Stimulated activated naive B cell treated with anti-CD40 and anti-IgM and Interleukin-4, amounts not matched to agents 10 μg/mL and 1 μg/mL and 100 μg/mL, for 72 hours (primary cell): ENCODE data around the gene CCDC78.
"Not testable (repeated sequence)": the region's sequence is repeated elsewhere in the genome, so short reads cannot be mapped to it uniquely, and the experiment has no call there.

Experiments used
- ATAC-seq, 2 donors: fragments of 150-1000 bp; cut with Tn5 transposase; replicated peaks; 2 replicates each; pipeline ENCODE4 v1.10.0; 2021; ENCODE audit warnings: moderate library complexity in 1 of 2
- DNase-seq: peaks from one replicate; pipeline ENCODE4 v3.0.0; 2021
- H3K27ac Mint-ChIP-seq: one replicate; pipeline ENCODE4 v1.8.0; 2022; ENCODE audit warnings: mild to moderate bottlenecking, mixed read lengths
- H3K27me3 Mint-ChIP-seq, 2 donors: one replicate each; pipeline ENCODE4 v1.8.0; 2022; ENCODE audit warnings: mixed read lengths in 2 of 2
- H3K36me3 Mint-ChIP-seq, 2 donors: one replicate each; pipeline ENCODE4 v1.8.0; 2022; ENCODE audit warnings: mixed read lengths in 2 of 2, mild to moderate bottlenecking in 1 of 2
- H3K4me1 Mint-ChIP-seq, 2 donors: one replicate each; pipeline ENCODE4 v1.8.0; 2022; ENCODE audit warnings: mixed read lengths in 2 of 2, mild to moderate bottlenecking in 1 of 2
- H3K4me3 Mint-ChIP-seq, 2 donors: one replicate each; pipeline ENCODE4 v1.8.0; 2022; ENCODE audit warnings: mild to moderate bottlenecking in 2 of 2, mixed read lengths in 2 of 2, moderate library complexity in 1 of 2
- H3K9me3 Mint-ChIP-seq, 2 donors: one replicate each; pipeline ENCODE4 v1.8.0; 2022; ENCODE audit warnings: mixed read lengths in 2 of 2, mild to moderate bottlenecking in 1 of 2

The CCDC78 gene

DNA sequence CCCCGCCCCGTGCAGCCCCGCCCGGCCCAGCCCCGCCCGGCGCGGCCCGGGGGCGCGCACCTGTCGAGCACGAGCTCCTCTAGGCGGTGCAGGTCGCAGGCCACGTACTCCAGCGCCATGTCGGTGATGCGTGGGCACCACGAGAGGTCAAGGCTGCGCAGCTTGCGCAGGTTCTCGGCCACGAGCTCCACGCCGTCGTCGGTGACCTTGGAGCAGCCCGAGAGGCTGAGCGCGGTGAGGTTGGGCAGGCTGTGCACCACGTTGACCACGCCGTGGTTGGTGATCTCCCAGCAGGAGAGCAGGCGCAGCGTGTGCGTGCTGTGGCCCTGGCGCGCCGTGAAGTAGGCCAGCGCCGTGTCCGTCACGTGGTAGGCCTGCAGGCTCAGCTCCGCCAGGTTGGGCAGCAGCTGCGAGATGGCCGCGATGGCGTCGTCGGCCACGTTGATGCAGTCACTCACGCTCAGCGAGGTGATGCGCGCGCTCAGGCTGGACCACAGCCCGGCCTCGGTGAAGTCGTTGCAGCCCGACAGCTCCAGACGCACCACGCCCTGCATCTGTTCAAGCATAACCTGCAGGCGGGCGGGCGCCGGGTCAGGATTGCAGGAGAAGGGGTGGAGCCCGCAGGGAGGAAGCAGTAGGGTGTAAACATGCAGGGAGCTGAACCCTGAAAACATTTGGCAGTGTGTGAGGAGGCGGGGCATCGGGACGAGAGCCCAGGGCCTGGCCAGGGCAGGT lies 30.7 kb downstream of the CCDC78 start:
- Mint-ChIP-seq H3K4me1 (peaks cover 13 to 25% of the 10 kb centered on the region in 2 donors), H3K27me3 (peaks cover 17 to 61% of the 10 kb centered on the region in 2 donors), H3K27ac (peak overlapping the region; percentile 20), H3K36me3 (peaks cover 3 to 8% of the 10 kb centered on the region in 2 donors), H3K4me3 (peak overlapping the region; percentile 78 to 83), H3K9me3 (peaks cover 2 to 5% of the 10 kb centered on the region in 2 donors)
- peak; percentile 79 to 80 for ATAC-seq
- DNase-seq, result peak; percentile 44

DNA sequence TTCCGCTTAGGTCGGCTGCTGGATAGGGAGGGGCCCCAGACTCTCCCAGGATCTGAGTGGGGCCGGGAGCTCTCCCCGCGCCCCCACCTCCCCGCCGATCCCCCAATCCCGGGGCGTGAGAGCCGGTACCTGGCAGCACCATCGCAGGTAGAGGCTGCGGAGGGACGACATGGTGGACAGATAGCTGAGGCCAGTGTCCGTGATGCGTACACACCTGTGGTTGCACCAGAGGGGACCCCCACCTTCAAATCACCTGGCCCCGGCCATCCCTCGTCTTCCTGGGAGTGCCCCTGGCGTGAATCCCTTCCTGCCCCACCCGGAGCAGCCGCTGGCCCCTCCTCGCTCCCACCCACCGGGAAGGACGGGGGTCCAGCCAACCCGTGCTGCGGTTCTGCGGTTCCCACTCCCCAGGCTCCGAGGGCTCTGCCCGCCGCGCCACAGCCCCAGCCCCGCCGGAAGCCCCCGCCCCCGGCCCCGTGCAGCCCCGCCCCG lies 31.3 kb downstream of the CCDC78 start:
- H3K36me3 Mint-ChIP-seq, result peaks cover 3 to 9% of the 10 kb centered on the region in 2 donors
- ATAC-seq (peak in 1 of 2 donors; percentile 1), DNase-seq (no peak)
- H3K27ac Mint-ChIP-seq, result no peak overlapping the region
- H3K27me3 Mint-ChIP-seq, result peaks cover 17 to 56% of the 10 kb centered on the region in 2 donors
- peaks cover 13 to 32% of the 10 kb centered on the region in 2 donors for H3K4me1 Mint-ChIP-seq
- peak overlapping the region in 1 of 2 donors; percentile 75 for H3K4me3 Mint-ChIP-seq
- H3K9me3 Mint-ChIP-seq, result peaks cover 2 to 5% of the 10 kb centered on the region in 2 donors

DNA sequence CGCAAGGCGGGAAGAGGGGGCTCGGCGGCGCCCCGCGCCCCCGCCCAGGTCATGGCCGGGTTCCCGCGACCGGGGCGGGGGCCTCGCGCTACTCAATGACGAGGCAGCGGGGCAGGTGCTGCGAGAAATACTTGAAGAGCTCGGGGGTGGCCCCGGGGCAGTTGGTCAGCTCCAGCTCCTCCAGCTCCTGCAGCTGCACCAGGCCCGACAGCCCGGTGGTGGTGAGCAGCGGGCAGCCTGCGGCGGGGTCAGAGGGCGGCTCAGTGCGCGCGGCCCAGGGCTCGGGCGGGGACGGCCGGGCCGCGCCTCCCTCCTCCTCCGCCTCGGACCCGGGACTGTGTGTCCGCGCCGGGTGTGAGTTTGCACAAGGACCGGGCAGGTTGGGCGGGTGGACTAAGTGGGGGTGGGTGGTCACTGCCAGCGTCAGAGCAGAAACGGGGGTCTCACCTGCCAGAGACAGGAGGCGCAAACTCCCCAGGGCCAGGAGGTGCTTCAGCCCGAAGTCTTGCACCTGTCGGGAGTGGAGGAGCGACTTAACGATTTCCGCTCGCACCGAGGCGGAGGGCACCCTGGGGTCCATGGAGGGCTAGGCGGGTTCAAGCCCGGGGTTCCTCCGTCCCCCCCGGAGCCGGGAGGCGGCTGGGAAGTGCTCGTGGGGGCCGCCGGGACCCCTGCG lies 31.9 kb downstream of the CCDC78 start:
- peaks cover 2 to 5% of the 10 kb centered on the region in 2 donors for H3K9me3 Mint-ChIP-seq
- peaks cover 17 to 52% of the 10 kb centered on the region in 2 donors for H3K27me3 Mint-ChIP-seq
- peak overlapping the region; percentile 67 to 75 for H3K4me3 Mint-ChIP-seq
- ATAC-seq (no peak), DNase-seq (no peak)
- H3K4me1 Mint-ChIP-seq, result peaks cover 15 to 35% of the 10 kb centered on the region in 2 donors
- H3K36me3 Mint-ChIP-seq, result peaks cover 3 to 9% of the 10 kb centered on the region in 2 donors
- no peak overlapping the region for H3K27ac Mint-ChIP-seq

DNA sequence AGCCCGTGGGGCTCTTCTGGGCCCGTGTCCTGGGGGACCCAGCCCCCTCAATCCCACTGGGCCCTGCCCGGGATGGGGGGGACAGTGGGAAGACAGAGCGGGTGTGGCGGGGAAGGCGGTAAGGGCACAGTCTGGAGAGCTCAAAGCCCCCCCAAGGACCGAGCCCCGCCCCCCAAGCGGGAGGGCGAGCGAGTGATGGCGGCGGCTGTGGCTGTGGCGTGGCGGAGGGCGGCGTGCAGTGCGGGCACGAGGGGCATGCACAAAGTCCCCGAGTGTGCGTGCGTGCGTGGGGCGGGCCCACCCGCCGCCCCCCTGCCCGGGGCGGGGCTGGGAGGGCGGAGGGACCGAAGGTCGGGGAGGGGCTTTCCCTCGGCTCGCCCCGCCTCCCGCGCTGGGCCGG lies 32.5 kb downstream of the CCDC78 start:
- DNase-seq, result no peak
- H3K27ac Mint-ChIP-seq, result peak overlapping the region; percentile 31
- H3K36me3 Mint-ChIP-seq, result peaks cover 3 to 9% of the 10 kb centered on the region in 2 donors
- peaks cover 17 to 50% of the 10 kb centered on the region in 2 donors for H3K27me3 Mint-ChIP-seq
- no peak for ATAC-seq
- H3K4me1 Mint-ChIP-seq, result peaks cover 19 to 41% of the 10 kb centered on the region in 2 donors
- H3K9me3 Mint-ChIP-seq, result peaks cover 2 to 5% of the 10 kb centered on the region in 2 donors
- peak overlapping the region; percentile 74 to 77 for H3K4me3 Mint-ChIP-seq

DNA sequence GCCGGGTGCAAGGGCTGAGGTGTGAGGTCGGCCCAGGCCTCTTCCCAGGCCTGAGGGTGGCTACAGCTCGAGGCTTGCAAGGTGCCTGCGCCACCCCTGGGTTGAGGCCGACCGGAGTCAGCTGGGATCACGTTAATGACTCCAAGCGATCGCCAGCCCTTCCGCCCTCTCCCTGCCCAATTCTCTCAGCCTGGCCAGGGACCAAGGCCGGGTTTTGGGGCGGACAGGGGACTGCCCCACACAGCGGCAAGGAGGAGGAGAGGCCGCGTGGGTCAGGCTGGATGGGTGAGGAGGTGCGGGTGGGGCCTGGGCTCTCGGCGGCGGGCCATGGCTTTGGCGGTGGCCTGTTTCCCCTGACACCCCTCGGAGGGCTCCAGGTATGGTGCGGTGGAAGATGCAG lies 32.9 kb downstream of the CCDC78 start:
- DNase-seq (no peak), ATAC-seq (no peak)
- Mint-ChIP-seq H3K4me3 (peak overlapping the region; percentile 74 to 77), H3K4me1 (peaks cover 20 to 45% of the 10 kb centered on the region in 2 donors), H3K27ac (peak overlapping the region; percentile 75), H3K9me3 (peaks cover 2 to 5% of the 10 kb centered on the region in 2 donors), H3K36me3 (peaks cover 3 to 9% of the 10 kb centered on the region in 2 donors), H3K27me3 (peaks cover 17 to 46% of the 10 kb centered on the region in 2 donors)

DNA sequence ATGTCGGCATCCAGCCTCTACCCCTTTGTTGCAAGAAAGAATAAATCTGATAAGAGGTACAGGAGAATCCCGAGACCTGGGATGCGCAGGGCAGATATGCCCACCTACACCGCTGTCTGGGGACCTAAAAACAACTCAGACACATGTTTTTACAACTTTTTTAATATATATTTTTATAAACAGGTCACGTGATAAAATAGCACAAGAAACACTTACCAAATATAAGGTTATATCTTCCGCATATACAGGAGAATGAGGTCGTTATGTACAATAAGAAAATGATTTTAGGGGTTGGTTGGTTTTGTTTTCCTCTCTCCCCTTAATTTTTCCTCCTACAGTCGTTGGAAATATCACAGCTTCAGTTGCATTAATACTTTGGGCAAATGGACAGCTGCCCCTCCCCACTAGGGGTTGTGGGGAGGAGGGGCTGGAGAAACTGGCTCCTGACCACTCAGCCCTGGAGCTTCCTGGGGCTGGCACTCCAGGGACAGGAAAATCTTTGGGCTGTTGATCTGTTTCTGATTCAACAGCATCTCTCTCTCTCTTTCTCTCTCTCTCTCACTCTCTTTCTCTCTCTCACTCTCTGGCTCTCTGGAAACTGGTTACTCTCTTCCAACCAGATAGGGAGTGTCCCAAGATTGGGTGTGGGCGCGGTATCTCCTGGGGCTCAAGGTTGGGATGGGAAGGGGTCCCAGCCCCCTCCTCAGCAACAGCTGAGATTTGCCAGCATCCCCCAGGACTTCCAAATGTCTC lies 33.7 kb downstream of the CCDC78 start:
- H3K36me3 Mint-ChIP-seq, result peaks cover 3 to 9% of the 10 kb centered on the region in 2 donors
- H3K27ac Mint-ChIP-seq, result no peak overlapping the region
- peaks cover 17 to 40% of the 10 kb centered on the region in 2 donors for H3K27me3 Mint-ChIP-seq
- H3K4me3 Mint-ChIP-seq, result no peak overlapping the region
- ATAC-seq (no peak), DNase-seq (no peak)
- peaks cover 20 to 49% of the 10 kb centered on the region in 2 donors for H3K4me1 Mint-ChIP-seq
- H3K9me3 Mint-ChIP-seq, result peaks cover 2 to 5% of the 10 kb centered on the region in 2 donors

DNA sequence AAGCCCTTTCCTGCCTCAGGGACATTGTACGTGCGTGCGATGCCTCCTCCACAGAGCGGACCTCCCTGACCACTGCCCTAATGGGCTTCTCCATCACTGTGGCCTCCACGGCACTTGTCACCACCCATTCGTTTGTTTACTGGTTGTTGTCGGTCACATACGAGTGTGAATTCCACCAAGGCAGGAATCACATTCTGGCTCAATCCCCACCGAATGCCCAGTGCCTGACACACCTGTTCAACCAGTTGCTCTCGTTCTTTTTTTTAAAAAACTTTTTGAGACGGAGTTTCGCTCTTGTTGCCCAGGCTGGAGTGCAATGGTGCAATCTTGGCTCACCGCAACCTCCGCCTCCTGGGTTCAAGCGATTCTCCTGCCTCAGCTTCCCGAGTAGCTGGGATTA lies 35.0 kb downstream of the CCDC78 start:
- H3K27ac Mint-ChIP-seq, result peak overlapping the region; percentile 87
- ATAC-seq, H3K9me3 Mint-ChIP-seq, DNase-seq: not testable (repeated sequence)
- H3K27me3 Mint-ChIP-seq, result peaks cover 17 to 27% of the 10 kb centered on the region in 2 donors
- peak overlapping the region; percentile 50 to 63 for H3K4me3 Mint-ChIP-seq
- H3K36me3 Mint-ChIP-seq, result peaks cover 6 to 11% of the 10 kb centered on the region in 2 donors
- peaks cover 20 to 50% of the 10 kb centered on the region in 2 donors for H3K4me1 Mint-ChIP-seq

DNA sequence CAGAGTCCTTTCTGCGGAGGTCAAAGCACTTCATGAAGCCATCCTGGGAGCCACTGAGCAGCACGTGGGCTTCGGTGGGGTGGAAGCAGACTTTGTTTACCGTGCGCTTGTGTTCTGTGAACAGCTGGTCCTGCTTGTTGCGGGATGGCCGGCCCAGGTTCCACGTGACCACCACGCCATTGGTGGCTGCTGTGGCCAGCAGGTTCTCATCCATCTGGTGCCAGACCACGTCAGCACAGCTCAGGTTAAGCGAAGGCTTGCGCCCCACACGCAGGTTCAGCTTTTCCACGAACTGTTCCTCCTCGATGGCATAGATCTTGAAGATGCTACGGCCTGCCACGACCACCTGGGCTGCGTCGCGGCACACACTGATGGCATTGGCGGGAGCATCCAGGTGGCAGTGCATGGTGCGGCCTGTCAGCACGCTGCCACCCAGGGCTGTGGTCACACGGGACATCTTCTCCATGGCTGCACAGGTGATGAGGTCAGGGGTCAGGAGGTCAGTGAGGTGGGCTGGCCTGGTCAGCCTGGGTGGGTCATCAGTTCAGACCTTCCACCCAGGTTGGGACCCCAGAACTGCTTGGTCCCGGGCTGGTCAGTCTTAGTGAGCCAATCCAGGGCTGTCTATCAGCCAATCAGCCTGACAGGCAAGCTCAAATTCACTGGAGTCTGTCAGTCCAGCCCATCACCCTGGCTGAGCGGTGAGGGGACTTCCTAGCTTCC lies 36.9 kb downstream of the CCDC78 start:
- Mint-ChIP-seq H3K36me3 (peaks cover 11 to 20% of the 10 kb centered on the region in 2 donors), H3K27me3 (peaks cover 10 to 17% of the 10 kb centered on the region in 2 donors), H3K4me1 (peaks cover 18 to 57% of the 10 kb centered on the region in 2 donors), H3K9me3 (peaks cover 2 to 5% of the 10 kb centered on the region in 2 donors), H3K27ac (peak overlapping the region; percentile 94), H3K4me3 (peak overlapping the region; percentile 88 to 92)
- DNase-seq, result no peak
- peak; percentile 12 to 25 for ATAC-seq

DNA sequence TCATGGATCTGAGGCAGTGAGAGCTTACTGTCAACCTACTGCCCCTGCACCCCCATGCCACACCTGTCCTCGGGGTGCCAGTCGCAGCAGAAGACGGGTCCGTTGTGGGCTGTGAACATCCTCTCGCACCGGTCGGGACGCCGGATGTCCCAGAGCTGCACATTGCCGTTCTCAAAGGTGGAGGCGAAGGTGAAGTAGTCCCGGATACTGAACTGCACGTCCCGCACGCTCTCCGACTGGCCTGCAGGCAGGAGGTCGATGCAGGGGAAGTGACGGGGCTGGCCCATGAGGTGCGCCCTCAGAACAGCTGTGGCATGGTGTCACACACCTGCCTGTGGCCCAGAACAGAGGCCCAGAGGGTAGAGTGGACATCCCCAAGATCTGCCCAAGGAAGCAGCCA lies 38.7 kb downstream of the CCDC78 start:
- H3K27me3 Mint-ChIP-seq, result peaks cover under 1 to 5% of the 10 kb centered on the region in 2 donors
- no peak overlapping the region for H3K4me3 Mint-ChIP-seq
- peaks cover 14 to 33% of the 10 kb centered on the region in 2 donors for H3K36me3 Mint-ChIP-seq
- ATAC-seq, result no peak
- peaks cover 22 to 63% of the 10 kb centered on the region in 2 donors for H3K4me1 Mint-ChIP-seq
- no peak for DNase-seq
- H3K9me3 Mint-ChIP-seq, result peaks cover 2 to 5% of the 10 kb centered on the region in 2 donors
- no peak overlapping the region for H3K27ac Mint-ChIP-seq

DNA sequence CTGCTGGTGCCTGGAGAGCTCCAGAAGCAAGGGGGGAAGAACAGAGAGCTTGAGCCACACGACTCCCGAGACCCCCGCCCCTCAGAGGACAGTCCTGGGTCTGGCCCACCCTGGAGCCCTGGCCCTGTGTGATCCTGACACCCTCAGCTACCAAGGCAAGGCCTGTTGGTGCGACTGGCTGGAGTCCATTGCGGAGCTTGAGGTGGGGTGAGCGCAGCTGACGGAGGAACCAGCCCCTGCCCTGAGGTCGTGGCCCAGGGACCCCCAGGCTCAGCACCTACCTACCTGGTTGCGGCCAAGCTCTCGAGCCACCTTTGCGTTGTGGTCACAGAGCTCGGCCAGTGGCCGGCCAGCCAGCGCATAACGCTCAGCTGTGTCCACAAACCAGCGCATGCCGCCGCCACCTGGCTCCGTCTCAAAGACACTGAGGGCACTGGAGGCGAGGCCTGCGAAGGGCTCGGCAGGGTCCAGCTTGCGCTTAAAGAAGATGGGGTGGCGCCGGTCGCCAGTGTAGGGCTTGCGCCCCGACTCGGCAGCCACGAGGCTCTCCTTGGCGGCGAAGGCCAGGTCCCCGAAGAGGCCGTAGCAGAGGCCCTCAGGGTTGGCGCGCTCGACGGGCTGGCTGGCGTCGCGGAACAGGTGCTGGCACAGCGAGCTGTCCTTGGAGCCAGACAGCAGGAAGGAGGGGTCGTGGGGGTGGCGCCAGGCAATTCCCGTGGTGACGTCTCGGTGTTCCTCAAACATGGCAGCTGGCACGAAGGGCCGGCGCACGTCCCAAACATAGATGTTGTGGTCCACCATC lies 39.6 kb downstream of the CCDC78 start:
- H3K36me3 Mint-ChIP-seq, result peaks cover 18 to 42% of the 10 kb centered on the region in 2 donors
- peaks cover 2 to 5% of the 10 kb centered on the region in 2 donors for H3K9me3 Mint-ChIP-seq
- H3K4me3 Mint-ChIP-seq, result no peak overlapping the region
- no peak overlapping the region for H3K27ac Mint-ChIP-seq
- DNase-seq (no peak), ATAC-seq (no peak)
- peaks cover 27 to 72% of the 10 kb centered on the region in 2 donors for H3K4me1 Mint-ChIP-seq
- H3K27me3 Mint-ChIP-seq, result no peaks in the 10 kb centered on the region

DNA sequence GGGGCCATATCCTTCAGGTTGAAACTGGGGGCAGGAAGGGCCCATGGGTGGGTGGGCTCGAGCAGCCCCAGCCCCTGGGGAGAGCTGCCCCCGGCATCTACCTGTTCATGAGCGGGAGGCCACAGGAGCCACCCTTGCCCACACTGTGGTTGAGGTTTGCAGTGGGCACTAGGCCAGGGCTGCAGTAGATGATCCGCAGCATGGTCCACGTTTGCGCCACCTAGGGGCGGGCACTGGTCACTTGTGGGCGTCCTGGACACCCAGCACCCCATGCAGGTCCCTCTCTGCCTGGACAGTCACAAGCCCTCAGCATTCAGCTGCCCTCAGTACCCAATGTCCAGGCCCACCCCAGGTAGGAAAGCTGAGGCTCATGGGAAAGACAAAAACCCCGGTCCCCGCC lies 40.3 kb downstream of the CCDC78 start:
- Mint-ChIP-seq H3K27ac (no peak overlapping the region), H3K36me3 (peaks cover 23 to 46% of the 10 kb centered on the region in 2 donors), H3K9me3 (peaks cover 2% of the 10 kb centered on the region in 2 donors), H3K27me3 (no peaks in the 10 kb centered on the region), H3K4me1 (peaks cover 30 to 75% of the 10 kb centered on the region in 2 donors), H3K4me3 (peak overlapping the region; percentile 44 to 52)
- ATAC-seq, result no peak
- no peak for DNase-seq

DNA sequence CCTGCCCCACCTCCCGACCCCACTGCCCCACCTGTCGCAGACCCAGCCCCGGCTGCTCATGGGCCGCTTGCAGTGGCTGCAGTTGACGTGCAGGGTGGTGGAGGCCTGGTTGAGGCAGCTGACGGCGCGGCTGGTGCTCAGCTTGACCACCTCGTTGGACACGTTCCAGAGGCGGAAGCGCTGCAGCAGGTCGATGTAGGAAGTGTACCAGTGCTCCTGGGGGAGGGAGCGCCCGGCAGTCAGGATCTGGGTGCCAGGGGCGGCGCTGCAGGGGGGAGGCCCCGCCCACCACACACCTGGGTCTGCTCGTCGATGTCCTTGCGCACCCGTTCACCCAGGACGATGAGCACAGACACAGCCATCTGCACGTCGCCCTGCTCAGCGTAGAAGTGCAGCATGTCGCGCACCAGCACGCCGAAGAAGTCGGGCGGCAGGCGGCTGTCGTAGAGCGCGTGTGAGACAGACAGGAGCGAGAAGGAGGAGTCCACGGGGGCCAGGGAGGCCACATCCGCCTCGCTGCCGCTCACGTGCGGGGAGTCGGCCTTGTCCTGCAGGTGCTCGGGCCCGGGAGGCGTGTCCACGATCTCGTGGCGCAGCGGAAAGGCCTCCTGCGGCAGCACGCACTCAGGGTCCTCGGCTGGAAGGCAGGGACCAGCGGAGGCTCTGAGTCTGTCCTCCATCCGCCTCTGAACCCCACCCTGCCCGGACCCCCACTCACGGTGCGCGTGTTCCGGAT lies 41.1 kb downstream of the CCDC78 start:
- Mint-ChIP-seq H3K36me3 (peaks cover 23 to 47% of the 10 kb centered on the region in 2 donors), H3K4me3 (peak overlapping the region in 1 of 2 donors; percentile 62), H3K27me3 (no peaks in the 10 kb centered on the region), H3K4me1 (peaks cover 29 to 69% of the 10 kb centered on the region in 2 donors), H3K27ac (peak overlapping the region; percentile 51), H3K9me3 (no peaks in the 10 kb centered on the region)
- ATAC-seq (no peak), DNase-seq (no peak)
